ENCODE results near the gene TSEN54.

TSEN54 gene

DNA sequence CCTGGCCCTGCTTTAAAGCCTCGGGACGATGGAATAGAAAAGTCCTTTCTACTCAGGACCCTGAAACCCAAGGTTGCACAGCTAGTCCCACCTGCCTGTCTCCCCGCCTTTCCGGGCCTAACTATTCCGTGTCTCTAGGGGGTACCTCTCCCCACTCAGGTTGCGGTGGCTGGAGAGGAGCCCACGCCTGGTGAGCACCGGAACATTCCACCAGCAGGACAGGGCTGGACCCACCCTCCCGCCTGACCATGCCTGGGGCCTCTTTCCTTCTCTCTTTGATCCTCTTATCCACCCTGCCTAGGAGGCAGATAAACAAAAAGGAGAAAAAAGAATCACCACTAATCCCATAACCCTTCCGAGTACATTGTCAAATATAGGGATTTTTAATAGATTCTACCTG lies 20.0 kb downstream of the TSEN54 start:
- Histone ChIP-seq H3K36me3 (ENCODE audit: insufficient read depth, low read length) (no peaks in the 10 kb centered on the region), H3K27me3 (ENCODE audit: insufficient read depth, low read length) (no peaks in the 10 kb centered on the region), H2AFZ (ENCODE audit: low read depth, low read length) (no peak overlapping the region), H3K4me3 (ENCODE audit: low read length) (no peak overlapping the region), H3K4me1 (ENCODE audit: insufficient read depth, low read length) (peaks cover 9% of the 10 kb centered on the region), H3K9me3 (ENCODE audit: low read length) (no peaks in the 10 kb centered on the region)

DNA sequence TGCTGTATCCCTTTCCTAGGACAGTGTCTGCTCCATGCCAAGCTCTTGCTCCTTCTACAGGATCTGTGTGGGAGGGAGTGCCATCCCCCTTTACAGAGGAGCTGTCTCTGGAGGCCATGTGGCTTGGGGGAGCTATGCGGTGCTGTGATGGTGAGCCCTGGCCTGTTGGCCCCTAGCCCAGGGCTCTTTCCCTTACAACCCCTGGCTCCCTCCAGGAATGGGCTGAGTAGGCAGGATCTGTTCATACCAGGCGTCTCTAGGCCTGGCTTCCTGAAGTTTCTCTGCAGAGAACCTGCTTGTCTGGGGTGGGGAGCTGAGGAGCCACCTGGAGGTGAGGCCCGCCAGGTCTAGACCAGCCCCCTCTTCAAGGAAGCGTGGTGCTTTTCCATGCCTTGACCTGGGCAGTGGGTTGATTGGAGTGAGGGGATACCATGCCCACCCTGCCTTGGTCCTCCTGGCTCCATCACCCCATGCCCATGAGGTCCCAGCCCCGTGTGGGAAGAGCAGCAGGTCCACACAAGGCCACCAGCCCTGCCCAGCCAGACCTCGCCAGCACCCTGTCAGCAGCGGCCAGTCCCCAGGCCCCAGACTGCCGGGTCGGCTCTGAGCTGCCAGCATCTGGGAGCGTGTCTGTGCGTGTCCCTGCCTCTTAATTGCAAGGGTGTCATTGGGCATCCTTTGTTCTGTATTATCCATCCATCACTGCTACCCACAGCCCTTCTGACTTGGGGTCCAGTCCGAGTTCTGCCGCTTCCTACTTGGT lies 23.8 kb downstream of the TSEN54 start:
- Histone ChIP-seq H2AFZ (ENCODE audit: low read depth, low read length) (no peak overlapping the region), H3K36me3 (ENCODE audit: insufficient read depth, low read length) (no peaks in the 10 kb centered on the region), H3K4me1 (ENCODE audit: insufficient read depth, low read length) (no peaks in the 10 kb centered on the region), H3K9me3 (ENCODE audit: low read length) (no peaks in the 10 kb centered on the region), H3K4me3 (ENCODE audit: low read length) (no peak overlapping the region), H3K27me3 (ENCODE audit: insufficient read depth, low read length) (peaks cover 11% of the 10 kb centered on the region)

DNA sequence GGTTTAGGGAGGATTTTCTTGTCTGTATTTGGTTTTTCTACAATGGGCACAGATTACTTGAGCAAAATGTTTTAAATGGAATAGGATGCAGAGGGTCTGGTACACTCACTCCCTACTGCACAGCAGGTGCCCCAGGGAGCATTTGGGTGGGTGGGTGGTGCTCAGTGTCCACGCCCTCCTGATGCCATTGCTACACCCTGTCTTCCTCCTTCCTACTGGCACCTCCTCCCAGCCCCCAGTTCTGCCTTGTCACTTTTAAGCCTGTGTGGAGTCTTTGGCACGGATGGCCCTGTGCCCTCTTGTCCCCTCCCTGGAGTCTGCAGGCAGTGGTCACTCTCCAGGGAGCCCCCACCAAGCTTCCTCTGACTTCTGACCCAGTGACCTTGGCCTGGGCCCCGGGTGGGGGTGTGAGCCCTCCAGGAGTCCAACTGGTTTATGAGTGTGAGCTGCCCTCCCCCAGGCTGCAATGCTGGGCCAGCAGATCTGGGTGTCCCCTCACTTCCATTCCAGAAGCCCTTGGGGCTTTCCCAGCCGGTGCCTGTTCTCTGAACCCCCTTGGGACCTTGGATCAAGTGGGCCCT lies 24.7 kb downstream of the TSEN54 start:
- Histone ChIP-seq H3K4me1 (ENCODE audit: insufficient read depth, low read length) (no peaks in the 10 kb centered on the region), H3K36me3 (ENCODE audit: insufficient read depth, low read length) (no peaks in the 10 kb centered on the region), H3K27me3 (ENCODE audit: insufficient read depth, low read length) (peaks cover 18% of the 10 kb centered on the region), H3K4me3 (ENCODE audit: low read length) (no peak overlapping the region), H3K9me3 (ENCODE audit: low read length) (no peaks in the 10 kb centered on the region), H2AFZ (ENCODE audit: low read depth, low read length) (no peak overlapping the region)

DNA sequence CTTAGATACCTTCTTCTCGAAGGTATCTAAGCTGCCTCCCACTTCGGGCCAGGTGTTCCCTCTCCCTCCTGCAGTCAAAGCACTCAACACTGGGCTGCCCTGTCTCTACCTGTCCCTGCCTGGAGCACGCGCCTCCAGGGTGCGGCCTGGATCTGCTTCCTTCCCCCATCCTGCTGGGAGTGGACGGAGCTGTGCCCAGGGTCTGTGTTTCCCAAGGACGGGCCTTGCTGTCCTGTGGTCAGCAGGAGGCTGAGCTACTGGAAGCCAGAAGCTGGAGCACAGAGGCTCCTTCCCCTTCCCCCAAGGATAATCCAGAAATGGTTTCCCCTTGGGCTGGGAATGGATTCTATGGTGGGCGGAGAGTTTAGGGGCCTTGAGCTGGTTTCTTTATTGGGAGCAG lies 25.9 kb downstream of the TSEN54 start:
- Histone ChIP-seq H3K4me1 (ENCODE audit: insufficient read depth, low read length) (no peaks in the 10 kb centered on the region), H2AFZ (ENCODE audit: low read depth, low read length) (no peak overlapping the region), H3K4me3 (ENCODE audit: low read length) (no peak overlapping the region), H3K9me3 (ENCODE audit: low read length) (no peaks in the 10 kb centered on the region), H3K36me3 (ENCODE audit: insufficient read depth, low read length) (no peaks in the 10 kb centered on the region), H3K27me3 (ENCODE audit: insufficient read depth, low read length) (peaks cover 25% of the 10 kb centered on the region)

DNA sequence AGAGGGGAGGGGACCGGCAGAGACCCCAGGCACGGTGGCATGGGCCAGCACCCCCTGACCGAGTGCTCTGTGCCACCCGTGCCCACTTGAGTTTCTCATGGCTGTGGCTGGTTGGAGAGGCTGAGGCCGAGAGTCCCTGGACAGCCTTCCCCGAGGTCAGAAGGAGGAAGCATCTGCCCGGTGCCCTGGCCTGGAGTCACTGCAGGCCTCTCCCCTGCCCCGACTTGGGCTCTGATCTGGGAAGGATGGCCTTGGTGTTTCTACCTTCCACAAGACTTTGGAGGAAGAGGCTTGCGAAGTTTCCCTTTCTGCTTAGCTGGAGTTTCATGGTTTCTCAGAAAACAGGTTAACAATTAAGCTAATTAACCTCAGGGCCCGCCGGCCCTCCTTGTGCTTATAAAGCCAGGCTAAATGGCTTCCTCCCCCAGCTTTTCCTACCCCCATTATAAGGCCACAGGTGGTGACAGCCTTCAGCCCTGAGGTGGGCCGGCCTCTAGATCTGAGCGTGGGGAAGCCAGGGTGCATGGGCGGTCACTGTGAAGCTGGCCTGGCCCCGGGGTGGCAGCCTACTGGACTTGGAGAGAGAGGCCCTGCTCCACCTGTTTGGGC lies 26.5 kb downstream of the TSEN54 start:
- no peak overlapping the region for H2AFZ ChIP-seq (ENCODE audit: low read depth, low read length)
- H3K27me3 ChIP-seq (ENCODE audit: insufficient read depth, low read length) = peaks cover 28% of the 10 kb centered on the region
- H3K36me3 ChIP-seq (ENCODE audit: insufficient read depth, low read length) = no peaks in the 10 kb centered on the region
- H3K9me3 ChIP-seq (ENCODE audit: low read length) = no peaks in the 10 kb centered on the region
- no peaks in the 10 kb centered on the region for H3K4me1 ChIP-seq (ENCODE audit: insufficient read depth, low read length)
- H3K4me3 ChIP-seq (ENCODE audit: low read length) = no peak overlapping the region

DNA sequence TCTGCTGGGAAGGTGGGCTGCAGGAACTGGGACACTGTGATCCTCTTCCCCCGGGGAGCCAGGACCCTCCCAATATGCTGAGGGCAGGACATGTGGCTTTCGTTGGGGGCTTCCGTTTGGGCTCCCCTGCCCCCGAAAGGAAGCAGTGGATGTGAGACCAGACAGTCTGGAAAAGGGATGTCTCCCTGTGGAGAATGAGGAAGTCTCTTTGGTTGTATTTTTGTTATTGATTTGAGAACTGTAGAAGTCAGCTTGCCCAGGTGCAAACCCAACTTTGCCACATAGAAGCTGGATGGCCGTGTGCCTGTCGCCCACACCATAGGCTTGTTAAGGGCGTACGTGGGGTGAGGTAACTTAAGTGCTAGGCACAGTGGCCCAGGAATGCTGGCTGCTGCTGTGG lies 27.9 kb downstream of the TSEN54 start:
- H3K9me3 ChIP-seq (ENCODE audit: low read length) = no peaks in the 10 kb centered on the region
- no peak overlapping the region for H3K4me3 ChIP-seq (ENCODE audit: low read length)
- peaks cover 33% of the 10 kb centered on the region for H3K27me3 ChIP-seq (ENCODE audit: insufficient read depth, low read length)
- H2AFZ ChIP-seq (ENCODE audit: low read depth, low read length) = no peak overlapping the region
- no peaks in the 10 kb centered on the region for H3K4me1 ChIP-seq (ENCODE audit: insufficient read depth, low read length)
- H3K36me3 ChIP-seq (ENCODE audit: insufficient read depth, low read length) = no peaks in the 10 kb centered on the region

DNA sequence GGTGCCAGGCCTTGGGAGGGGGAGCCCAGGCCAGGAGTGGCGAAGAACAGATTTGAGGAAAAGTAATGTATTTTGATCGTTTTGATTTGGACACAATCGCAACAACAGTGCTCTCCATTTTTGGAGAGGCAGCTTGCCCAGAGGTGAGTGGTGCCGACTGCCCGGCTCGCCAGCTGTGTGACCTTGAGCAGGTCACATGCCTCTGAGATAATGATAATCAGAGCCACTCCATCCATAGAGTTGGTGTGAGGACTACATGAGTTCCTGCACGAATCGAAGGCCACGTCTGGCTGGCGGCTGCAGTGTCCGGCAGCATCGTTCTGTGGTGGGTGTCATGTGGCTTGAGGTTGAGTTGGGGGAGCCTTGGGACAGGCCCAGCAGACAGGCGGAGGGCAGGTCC lies 29.9 kb downstream of the TSEN54 start:
- H3K9me3 ChIP-seq (ENCODE audit: low read length) = no peaks in the 10 kb centered on the region
- H3K4me3 ChIP-seq (ENCODE audit: low read length) = no peak overlapping the region
- H3K4me1 ChIP-seq (ENCODE audit: insufficient read depth, low read length) = no peaks in the 10 kb centered on the region
- no peak overlapping the region for H2AFZ ChIP-seq (ENCODE audit: low read depth, low read length)
- H3K27me3 ChIP-seq (ENCODE audit: insufficient read depth, low read length) = peaks cover 42% of the 10 kb centered on the region
- no peaks in the 10 kb centered on the region for H3K36me3 ChIP-seq (ENCODE audit: insufficient read depth, low read length)

DNA sequence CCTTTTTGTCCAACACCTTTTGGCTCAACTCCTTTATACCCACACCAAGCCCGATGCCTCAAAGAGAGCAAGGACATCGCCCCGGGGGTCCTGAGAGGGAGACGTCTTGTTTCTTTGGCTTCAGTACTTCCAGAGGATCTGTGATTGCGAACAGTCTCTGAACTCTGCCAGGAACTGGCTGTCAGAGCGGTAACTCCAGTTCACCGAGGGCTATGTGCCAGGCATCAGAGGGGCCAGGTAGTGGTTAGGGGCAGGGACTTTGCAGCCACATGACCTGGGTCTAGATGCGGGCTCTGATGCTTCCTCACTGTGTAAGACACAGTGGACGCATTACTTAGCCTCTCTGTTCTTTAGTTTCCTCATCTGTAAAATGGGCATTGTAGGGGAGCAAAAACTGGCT lies 30.8 kb downstream of the TSEN54 start:
- Histone ChIP-seq H3K36me3 (ENCODE audit: insufficient read depth, low read length) (no peaks in the 10 kb centered on the region), H2AFZ (ENCODE audit: low read depth, low read length) (no peak overlapping the region), H3K27me3 (ENCODE audit: insufficient read depth, low read length) (peaks cover 42% of the 10 kb centered on the region), H3K9me3 (ENCODE audit: low read length) (no peaks in the 10 kb centered on the region), H3K4me3 (ENCODE audit: low read length) (no peak overlapping the region), H3K4me1 (ENCODE audit: insufficient read depth, low read length) (no peaks in the 10 kb centered on the region)

DNA sequence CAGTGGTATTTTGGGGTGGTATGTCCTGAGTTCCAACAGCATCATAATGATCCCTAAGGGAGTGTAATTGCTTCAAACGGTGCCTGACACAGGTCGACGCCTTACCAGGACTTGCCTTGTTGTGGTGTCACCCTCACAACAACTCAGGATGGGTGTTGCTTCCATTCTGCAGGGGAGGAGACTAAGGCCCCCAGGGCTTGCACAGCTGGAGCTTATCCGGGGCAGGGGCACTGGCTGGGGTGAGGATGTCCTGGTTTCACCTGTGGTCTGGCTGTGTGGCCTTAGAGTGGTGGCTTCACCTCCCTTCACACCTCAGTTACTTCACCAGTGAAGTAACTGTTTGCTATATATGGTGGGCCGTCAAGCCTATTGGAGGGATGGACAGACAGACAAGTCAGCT lies 32.5 kb downstream of the TSEN54 start:
- Histone ChIP-seq H3K4me3 (ENCODE audit: low read length) (no peak overlapping the region), H3K4me1 (ENCODE audit: insufficient read depth, low read length) (peaks cover 7% of the 10 kb centered on the region)

DNA sequence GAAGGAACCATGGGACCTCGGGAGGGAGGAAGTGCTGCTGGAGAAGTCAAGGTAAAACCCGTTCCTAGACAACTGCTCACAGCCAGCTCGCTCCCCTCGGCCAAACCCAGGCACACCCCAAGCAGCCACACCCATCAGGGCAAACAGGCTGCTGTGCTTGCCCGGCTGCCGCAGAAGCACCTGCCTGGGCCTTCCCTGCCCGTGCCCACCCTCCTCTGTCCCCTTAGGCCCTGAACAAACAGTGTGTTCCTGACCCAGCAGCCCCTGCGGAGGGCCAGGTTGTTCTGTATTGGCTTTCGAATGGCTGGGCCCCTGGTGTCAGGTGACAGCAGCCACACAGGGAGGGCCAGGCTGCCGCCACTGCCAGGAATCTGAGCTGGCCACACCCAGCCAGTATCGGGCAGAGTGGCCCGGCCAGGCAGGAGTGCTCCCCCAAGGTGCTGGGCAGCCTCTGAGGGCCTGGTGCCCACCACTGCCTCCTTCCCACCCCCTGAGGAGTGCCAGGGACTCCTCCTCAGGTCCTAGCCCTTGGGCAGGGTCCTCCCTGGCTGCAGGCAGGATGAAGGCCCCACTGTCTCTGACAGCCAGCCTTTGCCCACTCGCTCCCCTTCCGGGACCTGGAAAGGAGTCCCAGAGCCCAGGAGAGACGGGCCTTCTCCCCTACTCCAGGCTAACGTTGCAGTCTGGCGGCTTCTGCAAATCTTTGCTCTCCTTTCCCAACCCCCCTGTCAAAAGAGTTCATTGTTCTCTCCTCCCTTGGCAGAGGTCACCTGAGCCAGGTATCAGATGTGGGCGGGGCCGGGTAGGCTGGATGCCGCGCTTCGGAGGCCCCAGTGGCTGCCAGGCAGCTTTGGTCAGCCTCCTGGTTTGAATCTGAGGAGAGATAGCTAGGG lies 33.2 kb downstream of the TSEN54 start:
- Histone ChIP-seq H3K4me1 (ENCODE audit: insufficient read depth, low read length) (peaks cover 7% of the 10 kb centered on the region), H3K4me3 (ENCODE audit: low read length) (no peak overlapping the region), H3K9me3 (ENCODE audit: low read length) (no peaks in the 10 kb centered on the region), H3K36me3 (ENCODE audit: insufficient read depth, low read length) (no peaks in the 10 kb centered on the region), H3K27me3 (ENCODE audit: insufficient read depth, low read length) (peaks cover 38% of the 10 kb centered on the region), H2AFZ (ENCODE audit: low read depth, low read length) (no peak overlapping the region)

More for the DNA sequence above, 32.5 kb downstream of the TSEN54 start:
- Histone ChIP-seq H3K27me3 (ENCODE audit: insufficient read depth, low read length) (peaks cover 38% of the 10 kb centered on the region), H3K36me3 (ENCODE audit: insufficient read depth, low read length) (no peaks in the 10 kb centered on the region), H2AFZ (ENCODE audit: low read depth, low read length) (no peak overlapping the region), H3K9me3 (ENCODE audit: low read length) (no peaks in the 10 kb centered on the region)

DNA sequence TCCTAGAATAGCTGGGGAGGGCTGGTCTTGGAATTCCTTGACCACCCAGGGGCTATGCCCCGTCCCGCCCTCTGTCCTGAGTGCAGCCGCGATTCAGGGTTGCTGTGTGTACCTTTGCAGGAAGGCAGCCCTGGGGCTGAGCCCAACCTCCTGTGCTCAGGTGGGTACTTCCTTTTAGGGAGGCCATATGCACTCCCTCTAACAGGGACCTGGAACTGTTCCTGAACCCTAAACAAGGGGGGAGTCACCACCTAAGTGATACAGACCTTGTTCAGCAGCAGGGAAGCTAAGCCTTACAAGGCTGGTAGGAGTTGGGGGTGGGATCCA lies 33.8 kb downstream of the TSEN54 start:
- no peak overlapping the region for H2AFZ ChIP-seq (ENCODE audit: low read depth, low read length)
- peaks cover 32% of the 10 kb centered on the region for H3K27me3 ChIP-seq (ENCODE audit: insufficient read depth, low read length)
- no peaks in the 10 kb centered on the region for H3K36me3 ChIP-seq (ENCODE audit: insufficient read depth, low read length)
- H3K4me1 ChIP-seq (ENCODE audit: insufficient read depth, low read length) = peaks cover 7% of the 10 kb centered on the region
- no peaks in the 10 kb centered on the region for H3K9me3 ChIP-seq (ENCODE audit: low read length)
- H3K4me3 ChIP-seq (ENCODE audit: low read length) = no peak overlapping the region

DNA sequence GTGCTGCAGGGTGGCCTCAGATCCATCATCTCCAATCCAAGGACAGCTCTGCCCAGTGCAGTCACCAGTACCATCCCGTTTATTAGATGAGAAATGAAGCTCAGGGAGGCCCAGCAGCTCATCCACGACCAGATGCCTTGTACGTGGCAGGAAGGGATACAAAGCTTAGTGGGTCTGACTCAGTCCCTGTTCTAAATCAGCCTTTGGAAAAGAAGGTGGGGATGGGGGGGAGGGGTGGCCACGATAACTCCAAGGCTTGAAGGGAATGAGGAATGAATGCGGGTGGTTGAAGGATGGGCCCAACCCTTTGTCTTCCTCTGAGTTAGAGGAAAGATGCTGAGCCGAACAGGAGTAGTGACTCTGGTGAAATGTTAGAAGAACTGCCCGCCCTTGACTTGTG lies 34.9 kb downstream of the TSEN54 start:
- Histone ChIP-seq H2AFZ (ENCODE audit: low read depth, low read length) (no peak overlapping the region), H3K27me3 (ENCODE audit: insufficient read depth, low read length) (peaks cover 23% of the 10 kb centered on the region), H3K9me3 (ENCODE audit: low read length) (peaks cover 2% of the 10 kb centered on the region), H3K36me3 (ENCODE audit: insufficient read depth, low read length) (no peaks in the 10 kb centered on the region), H3K4me1 (ENCODE audit: insufficient read depth, low read length) (peaks cover 7% of the 10 kb centered on the region), H3K4me3 (ENCODE audit: low read length) (no peak overlapping the region)
